Left lung (tissue), 10 donors: ENCODE results near the gene SUCNR1. TPM values are rescaled to one million over a fixed set of nuclear protein-coding genes. Genes with fewer than 3 reads are reported as not detected.

Experiments
- ATAC-seq: fragments of 200-7000 bp; cut with Tn5 transposase; one replicate; pipeline ENCODE4 v1.9.1; 2020; ENCODE audit warnings: moderate library complexity
- DNase-seq, 4 donors: peaks; one replicate each; pipeline ENCODE4 v3.0.0-alpha.2; 2013 to 2020
- H3K27ac ChIP-seq, 2 donors: fragments of 200-600 bp; sonication (generic) in 1 of 2; one replicate each; pipeline versions ENCODE4 v1.5.0 to v1.8.0; 2020 to 2021
- H3K27me3 ChIP-seq, 2 donors: fragments of 200-600 bp; sonication (generic) in 1 of 2; one replicate each; pipeline versions ENCODE4 v1.5.0 to v1.8.0; 2020 to 2021
- H3K36me3 ChIP-seq, 2 donors: fragments of 200-600 bp; sonication (generic) in 1 of 2; one replicate each; pipeline versions ENCODE4 v1.5.0 to v1.8.0; 2020 to 2021
- H3K4me1 ChIP-seq, 2 donors: fragments of 200-600 bp; one replicate each; pipeline ENCODE4 v1.8.0; 2021
- H3K4me3 ChIP-seq, 2 donors: fragments of 200-600 bp; sonication (generic) in 1 of 2; one replicate each; pipeline versions ENCODE4 v1.5.0 to v1.8.0; 2020 to 2021; ENCODE audit warnings: mild to moderate bottlenecking in 1 of 2
- H3K9me3 ChIP-seq, 2 donors: fragments of 200-600 bp; sonication (generic) in 1 of 2; one replicate each; pipeline versions ENCODE4 v1.5.0 to v1.8.0; 2020 to 2021
- CTCF ChIP-seq, 2 donors: fragments of 200-600 bp; sonication (generic) in 1 of 2; IDR thresholded peaks; one replicate each; pipeline versions ENCODE4 v1.5.0 to v1.8.0; 2021; ENCODE audit warnings: antibody characterized with exemption in 2 of 2
- intact Hi-C, 2 donors: fragments of 100-400 bp; cut with DNase I; formaldehyde crosslinking; loops; one replicate each; pipeline versions ENCODE4 v1.11.2 to v1.14.2; 2022
- polyA plus RNA-seq, 6 donors: library from polyadenylated mRNA; unstranded; fragments of 120-200 nt; gene quantifications; one replicate each; pipeline ENCODE4 v1.2.1, GENCODE V29; 2013; ENCODE audit not compliant: insufficient read length in 6 of 6
- total RNA-seq, 2 donors: library from RNA; stranded (reverse); fragmentation: NEBNext Ultra II Directional; extraction: Animal tissue kit (Norgen Biotek cat#: 25700); gene quantifications; one replicate each; pipeline ENCODE4 v1.2.1, GENCODE V29; 2021
- donor health status: DM: no; HTN: yes; CAD: no.
- donor health status: DM: no; HTN: no; CAD: no.

Gene SUCNR1
- total and polyA plus RNA-seq, 8 donors: 0.04 to 4.8 (median 0.21) TPM

GRCh38 chr3:151916781-151917180 lies 43.3 kb downstream of the SUCNR1 start:
- no peaks in the 10 kb centered on the region for H3K27me3 ChIP-seq
- DNase-seq: no peak
- no peaks in the 10 kb centered on the region for H3K4me1 ChIP-seq
- ATAC-seq: peak; percentile 47
- no peaks in the 10 kb centered on the region for H3K36me3 ChIP-seq
- no peak for TF ChIP-seq CTCF (IDR thresholded peaks at IDR 0.05)
- H3K27ac ChIP-seq: no peak overlapping the region
- intact Hi-C loops: no loop called here
- no peak overlapping the region for H3K4me3 ChIP-seq
- peaks cover 0 to 2% of the 10 kb centered on the region in 2 donors for H3K9me3 ChIP-seq

- no peak overlapping the region for H3K4me3 ChIP-seq
- intact Hi-C loops: no loop called here
- H3K27ac ChIP-seq: no peak overlapping the region
- peak in 3 of 4 donors; percentile 37 to 48 (median 42) for DNase-seq
- no peaks in the 10 kb centered on the region for H3K4me1 ChIP-seq
- H3K9me3 ChIP-seq: no peaks in the 10 kb centered on the region
- H3K36me3 ChIP-seq: no peaks in the 10 kb centered on the region
- ATAC-seq: peak; percentile 84
- H3K27me3 ChIP-seq: no peaks in the 10 kb centered on the region
- TF ChIP-seq CTCF (IDR thresholded peaks at IDR 0.05): peak; percentile 49 to 55
Measured at GRCh38 chr3:151918253-151919029, 45.0 kb downstream of the SUCNR1 start.

GRCh38 chr3:151919030-151919328 lies 45.5 kb downstream of the SUCNR1 start:
- DNase-seq (no peak), ATAC-seq (no peak)
- no peaks in the 10 kb centered on the region for H3K4me1 ChIP-seq
- no peak for TF ChIP-seq CTCF (IDR thresholded peaks at IDR 0.05)
- no peaks in the 10 kb centered on the region for H3K9me3 ChIP-seq
- no peak overlapping the region for H3K27ac ChIP-seq
- H3K27me3 ChIP-seq: no peaks in the 10 kb centered on the region
- intact Hi-C loops: no loop called here
- no peak overlapping the region for H3K4me3 ChIP-seq
- no peaks in the 10 kb centered on the region for H3K36me3 ChIP-seq

GRCh38 chr3:151919446-151919845 lies 46.0 kb downstream of the SUCNR1 start:
- Histone ChIP-seq H3K27me3 (no peaks in the 10 kb centered on the region), H3K4me1 (no peaks in the 10 kb centered on the region), H3K27ac (no peak overlapping the region), H3K4me3 (no peak overlapping the region), H3K9me3 (no peaks in the 10 kb centered on the region), H3K36me3 (no peaks in the 10 kb centered on the region)
- no peak for TF ChIP-seq CTCF (IDR thresholded peaks at IDR 0.05)
- intact Hi-C loops: no loop called here
- DNase-seq (no peak), ATAC-seq (no peak)

- no peaks in the 10 kb centered on the region for H3K36me3 ChIP-seq
- ATAC-seq (no peak), DNase-seq (no peak)
- no peak overlapping the region for H3K4me3 ChIP-seq
- no peak overlapping the region for H3K27ac ChIP-seq
- H3K27me3 ChIP-seq: no peaks in the 10 kb centered on the region
- intact Hi-C loops: no loop called here
- no peaks in the 10 kb centered on the region for H3K4me1 ChIP-seq
- H3K9me3 ChIP-seq: no peaks in the 10 kb centered on the region
- no peak for TF ChIP-seq CTCF (IDR thresholded peaks at IDR 0.05)
Measured at GRCh38 chr3:151923901-151924300, 50.5 kb downstream of the SUCNR1 start.
